GM12891 (cell line): ENCODE measurements around the gene OTUD5.

Source experiments
- DNase-seq: peaks from one replicate; pipeline ENCODE4 v3.0.0; 2011; ENCODE audit warnings: low spot score; ENCODE audit not compliant: insufficient read length
- FAIRE-seq: peaks from 2 replicates; lab custom pipeline; 2011; peaks lifted over from hg19 to GRCh38; lab: Jason Lieb, UNC
- PAX5 ChIP-seq: IDR thresholded peaks from 2 replicates; pipeline ENCODE4 v1.6.1; 2011; ENCODE audit warnings: low read length, moderate library complexity, mild to moderate bottlenecking; ENCODE audit not compliant: insufficient read depth, severe bottlenecking
- POLR2A ChIP-seq: IDR thresholded peaks from 2 replicates; pipeline ENCODE4 v1.6.1; 2011; ENCODE audit warnings: low read depth, low read length, control low read depth
- POLR2AphosphoS5 ChIP-seq: IDR thresholded peaks from 2 replicates; pipeline ENCODE4 v1.6.1; 2011; ENCODE audit warnings: low read depth, low read length, control low read depth
- POU2F2 ChIP-seq: IDR thresholded peaks from 2 replicates; pipeline ENCODE4 v1.6.1; 2011; ENCODE audit warnings: low read depth, mild to moderate bottlenecking, control low read depth, low read length, moderate library complexity
- SPI1 ChIP-seq: IDR thresholded peaks from 2 replicates; pipeline ENCODE4 v1.6.1; 2011; ENCODE audit warnings: low read depth, low read length, control low read depth
- TAF1 ChIP-seq: IDR thresholded peaks from 2 replicates; pipeline ENCODE4 v1.6.1; 2011; ENCODE audit warnings: low read depth, low read length, control low read depth

The OTUD5 gene

DNA sequence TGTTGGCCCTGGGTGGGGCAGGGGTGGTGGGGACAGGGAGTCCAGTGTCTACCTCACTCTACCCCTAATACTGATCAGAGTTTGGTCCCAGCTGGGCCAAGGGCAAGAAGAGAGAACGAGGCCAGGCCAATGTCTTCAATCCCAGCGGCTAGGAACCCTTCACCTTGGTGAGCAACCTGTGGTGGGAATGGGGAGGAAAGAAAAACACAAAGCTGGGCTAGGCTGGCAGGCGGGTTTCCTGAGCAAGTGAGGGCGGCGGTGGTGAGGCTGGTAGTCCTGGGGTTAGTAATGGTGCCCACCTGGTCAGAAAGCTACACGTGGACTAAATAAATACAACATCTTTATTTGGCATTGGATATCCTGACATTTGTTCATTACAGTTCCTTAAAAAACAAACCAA, 54.1 kb downstream of the OTUD5 start:
- no peak for FAIRE-seq
- DNase-seq, result no peak

DNA sequence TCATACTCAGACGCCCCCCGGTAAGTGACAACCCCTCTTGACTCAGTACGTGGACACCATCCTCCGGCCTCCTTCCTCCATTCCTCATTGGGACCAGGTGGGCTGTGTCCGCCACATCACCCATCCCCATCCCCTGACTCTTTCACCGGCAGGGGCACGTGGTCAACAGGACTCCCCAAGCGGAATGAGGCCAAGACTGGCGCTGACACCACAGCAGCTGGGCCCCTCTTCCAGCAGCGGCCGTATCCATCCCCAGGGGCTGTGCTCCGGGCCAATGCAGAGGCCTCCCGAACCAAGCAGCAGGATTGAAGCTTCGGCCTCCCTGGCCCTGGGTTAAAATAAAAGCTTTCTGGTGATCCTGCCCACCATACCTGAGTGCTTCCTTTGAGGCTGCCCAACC, 54.6 kb downstream of the OTUD5 start:
- FAIRE-seq (no peak), DNase-seq (no peak)
- no peak for TF ChIP-seq PAX5
- no peak for TF ChIP-seq TAF1
- TF ChIP-seq POU2F2, result no peak

More for the DNA sequence above, 54.1 kb downstream of the OTUD5 start:
- TF ChIP-seq PAX5 (no peak), POLR2A (no peak; the same call in 1 of the 2 replicates), POU2F2 (no peak), TAF1 (no peak), POLR2AphosphoS5 (no peak), SPI1 (no peak)

DNA sequence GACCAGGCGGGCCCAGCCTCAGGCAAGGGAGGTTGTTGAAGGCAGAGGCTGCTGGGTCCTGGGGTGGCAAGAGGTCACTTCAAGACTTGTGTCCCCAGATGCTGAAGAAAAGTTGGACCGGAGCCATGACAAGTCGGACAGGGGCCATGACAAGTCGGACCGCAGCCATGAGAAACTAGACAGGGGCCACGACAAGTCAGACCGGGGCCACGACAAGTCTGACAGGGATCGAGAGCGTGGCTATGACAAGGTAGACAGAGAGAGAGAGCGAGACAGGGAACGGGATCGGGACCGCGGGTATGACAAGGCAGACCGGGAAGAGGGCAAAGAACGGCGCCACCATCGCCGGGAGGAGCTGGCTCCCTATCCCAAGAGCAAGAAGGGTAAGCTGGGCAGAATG, 55.3 kb downstream of the OTUD5 start:
- TF ChIP-seq POU2F2 (no peak), POLR2AphosphoS5 (no peak), POLR2A (0 out of 2 replicates have a peak, but pooled peaks have one; percentile 29), TAF1 (no peak), PAX5 (no peak), SPI1 (no peak)
- no peak for DNase-seq
- no peak for FAIRE-seq

DNA sequence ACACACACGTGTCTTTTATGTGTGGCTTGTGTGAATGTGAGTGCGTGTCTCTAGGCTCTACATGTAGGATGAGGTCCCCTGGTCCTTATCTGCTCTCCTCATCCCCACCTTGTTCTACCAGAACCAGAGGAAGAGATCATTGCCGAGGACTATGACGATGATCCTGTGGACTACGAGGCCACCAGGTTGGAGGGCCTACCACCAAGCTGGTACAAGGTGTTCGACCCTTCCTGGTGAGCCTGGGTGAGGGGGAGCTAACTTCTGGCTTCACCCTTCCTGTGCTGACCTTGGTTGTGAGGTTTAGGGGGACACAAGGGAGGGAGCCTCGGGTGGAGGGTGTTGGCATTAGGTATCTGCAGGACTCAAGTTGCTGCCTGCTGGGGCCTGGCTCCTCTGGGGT, 56.3 kb downstream of the OTUD5 start:
- no peak for TF ChIP-seq POLR2A
- no peak for TF ChIP-seq SPI1
- TF ChIP-seq POLR2AphosphoS5, result no peak
- no peak for TF ChIP-seq TAF1
- TF ChIP-seq POU2F2, result no peak
- TF ChIP-seq PAX5, result no peak
- no peak for FAIRE-seq
- DNase-seq, result no peak

DNA sequence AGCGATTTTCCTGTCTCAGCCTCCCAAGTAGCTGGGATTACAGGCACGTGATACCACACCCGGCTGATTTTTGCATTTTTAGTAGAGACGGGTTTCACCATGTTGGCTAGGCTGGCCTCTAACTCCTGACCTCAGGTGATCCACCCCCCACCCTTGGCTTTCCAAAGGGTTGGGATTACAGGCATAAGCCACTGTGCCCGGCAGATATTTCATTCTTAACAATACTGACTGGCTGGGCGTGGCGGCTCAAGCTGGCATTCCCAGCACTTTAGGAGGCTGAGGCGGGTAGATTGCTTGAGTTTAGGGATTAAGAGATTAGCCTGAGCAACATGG, 58.4 kb downstream of the OTUD5 start:
- FAIRE-seq, result no peak
- no peak for TF ChIP-seq POU2F2
- no peak for TF ChIP-seq TAF1
- no peak for TF ChIP-seq POLR2A
- TF ChIP-seq POLR2AphosphoS5, result no peak
- no peak for TF ChIP-seq SPI1
- TF ChIP-seq PAX5, result no peak
- DNase-seq, result no peak

DNA sequence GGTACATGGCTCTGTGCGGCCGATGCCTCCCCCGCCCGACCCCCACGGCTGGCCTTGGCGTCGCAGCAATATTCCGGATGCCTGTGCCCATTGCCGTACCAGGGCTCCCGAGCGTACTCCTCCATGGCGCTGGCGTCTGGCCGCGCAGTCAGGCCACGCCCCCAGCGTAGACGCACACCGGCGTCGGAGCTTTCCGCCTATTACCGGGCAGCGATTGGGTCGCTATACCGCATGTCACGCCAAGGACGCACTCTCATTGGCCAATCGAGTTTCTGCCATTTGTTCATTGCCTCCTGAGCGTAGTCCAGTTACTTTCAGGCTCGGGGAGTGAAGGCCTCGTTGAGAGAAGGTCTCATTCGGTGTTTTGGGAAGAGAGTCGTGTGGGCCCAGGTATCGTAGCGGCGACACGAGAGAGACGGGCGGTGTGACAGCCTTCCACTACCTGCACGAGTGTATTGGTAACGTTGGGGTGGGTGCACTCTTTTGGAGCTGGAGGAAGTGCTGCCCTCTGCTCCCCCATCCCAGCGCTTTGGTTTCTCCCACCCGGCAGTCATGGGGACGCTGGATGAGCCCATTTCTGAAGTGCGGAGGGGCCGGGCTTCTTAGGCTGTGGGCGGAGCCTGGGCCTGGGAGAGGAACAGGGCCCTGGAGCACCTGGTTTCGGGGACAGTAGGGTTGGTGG, 59.6 kb downstream of the OTUD5 start, which contains the start of the genes PQBP1 and TIMM17B:
TSS of gene PQBP1 (plus strand) at position 306 of the 682 bp plus-strand sequence. CDS start 580 bp downstream, outside the sequence.
TSS of gene TIMM17B (minus strand) at position 144 of the 682 bp plus-strand sequence. CDS start at position 125, 19 bp downstream.
- DNase-seq (peak; percentile 66), FAIRE-seq (peak; percentile 100)
- peak; percentile 64; the same call in 1 of the 2 replicates for TF ChIP-seq POLR2AphosphoS5
- TF ChIP-seq PAX5, result no peak
- peak; percentile 55 for TF ChIP-seq SPI1
- no peak for TF ChIP-seq POU2F2
- TF ChIP-seq TAF1, result 0 out of 2 replicates have a peak, but pooled peaks have one; percentile 33
- TF ChIP-seq POLR2A, result peak; percentile 90

DNA sequence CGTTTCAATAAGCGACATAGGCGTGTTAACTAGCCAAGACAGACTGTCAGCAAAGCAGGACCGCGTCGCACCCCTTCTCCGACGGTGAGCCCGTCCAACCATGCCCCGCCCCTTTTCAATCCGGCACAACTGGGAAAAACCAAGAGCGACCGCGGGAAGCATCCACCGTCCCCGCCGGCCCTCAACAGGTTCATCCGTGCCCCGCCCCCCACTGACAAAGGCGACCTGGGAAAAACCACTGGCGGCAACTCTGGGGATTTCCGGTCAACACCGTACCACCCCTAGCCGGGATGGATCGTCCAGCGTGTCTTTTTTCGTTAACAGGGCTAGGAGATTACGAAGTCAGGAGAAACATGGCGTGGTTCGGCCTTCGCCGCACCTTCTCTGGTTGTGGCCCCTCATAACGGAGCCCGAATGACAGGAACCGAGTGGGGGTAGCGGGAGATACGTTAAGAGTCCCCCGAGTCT, 60.2 kb downstream of the OTUD5 start:
- TF ChIP-seq POLR2AphosphoS5 (no peak; the same call in 1 of the 2 replicates), POLR2A (no peak), TAF1 (0 out of 2 replicates have a peak, but pooled peaks have one; percentile 8)
- FAIRE-seq (peak; percentile 98), DNase-seq (no peak)

DNA sequence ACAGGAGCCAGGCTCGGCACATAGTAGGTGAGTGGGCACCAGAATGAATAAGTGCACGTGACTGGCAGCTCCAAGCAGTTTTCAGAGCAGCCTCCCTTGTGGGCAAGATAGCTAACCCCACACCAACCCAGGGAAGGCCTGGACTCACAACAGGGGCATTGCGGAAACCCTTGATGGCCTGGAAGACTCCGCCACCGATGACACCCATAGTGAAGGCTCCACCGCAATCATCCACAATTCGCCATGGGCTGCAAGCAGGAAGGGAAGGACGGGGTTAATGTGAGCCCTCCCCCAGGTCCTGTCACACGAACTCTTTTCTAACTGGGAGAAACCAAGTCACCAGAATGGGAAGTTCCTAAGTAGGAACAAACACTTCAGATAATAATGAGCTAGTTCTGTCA, 60.8 kb downstream of the OTUD5 start:
- DNase-seq, result no peak
- FAIRE-seq, result no peak
- no peak for TF ChIP-seq TAF1
- TF ChIP-seq PAX5, result no peak
- no peak for TF ChIP-seq SPI1
- no peak for TF ChIP-seq POLR2AphosphoS5
- no peak for TF ChIP-seq POLR2A
- TF ChIP-seq POU2F2, result no peak

DNA sequence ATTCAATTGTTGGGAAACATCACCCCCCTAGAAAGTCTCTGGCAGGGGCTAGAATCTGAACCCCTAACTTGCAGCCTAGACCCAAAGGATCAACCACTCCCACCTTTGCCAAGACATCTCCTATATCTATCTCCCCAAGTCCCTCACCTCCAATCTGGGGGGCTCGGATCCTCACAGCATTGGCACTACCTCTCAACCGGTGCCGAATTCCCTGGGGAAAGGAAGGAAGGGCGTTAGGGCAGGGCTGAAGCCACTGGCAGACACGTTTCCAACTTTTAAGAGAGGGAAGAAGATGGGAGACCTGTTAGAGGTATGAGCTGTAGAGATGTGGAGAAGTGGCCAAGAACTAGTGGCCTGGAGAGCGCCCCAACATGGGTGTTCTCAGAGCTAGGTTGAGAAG, 62.5 kb downstream of the OTUD5 start:
- FAIRE-seq (no peak), DNase-seq (no peak)
- TF ChIP-seq PAX5 (no peak), POLR2AphosphoS5 (no peak), SPI1 (no peak), POLR2A (no peak), TAF1 (no peak), POU2F2 (no peak)
